ENCODE data around the gene PVALEF.

Gene PVALEF

DNA sequence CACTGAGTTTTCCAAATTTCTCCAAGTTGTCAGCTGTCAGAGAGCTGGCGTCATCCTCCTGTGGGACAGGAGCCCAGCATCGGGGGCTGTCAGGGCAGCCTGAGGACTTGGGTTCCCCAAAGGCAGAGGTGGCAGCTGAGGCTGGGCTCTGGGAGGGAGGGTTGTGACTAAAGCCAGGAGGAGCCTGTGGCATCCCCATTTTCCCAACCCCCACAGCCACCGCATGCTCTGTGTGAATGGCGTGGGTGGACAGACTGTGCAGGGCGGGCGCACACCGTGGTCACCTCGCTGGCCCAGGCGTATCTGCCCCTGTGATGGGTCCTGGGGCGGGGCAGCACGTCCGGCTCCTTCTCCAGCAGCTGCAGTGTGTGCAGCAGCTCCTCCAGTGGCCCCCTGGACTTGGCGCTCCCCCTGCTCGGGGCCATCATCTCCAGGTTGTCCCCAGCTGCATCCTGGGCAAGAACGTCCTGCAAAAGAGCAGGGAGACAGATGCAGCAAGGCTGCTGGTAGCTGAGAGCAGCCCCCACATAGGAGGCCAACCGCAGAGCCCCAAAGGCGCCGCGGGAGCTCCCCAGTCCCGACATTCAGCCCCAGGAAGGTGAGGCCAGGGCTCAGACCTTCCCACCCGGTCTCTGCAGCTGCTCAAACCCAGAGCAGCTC is 32.7 kb downstream of the PVALEF start:
- no peak for DNase-seq (ENCODE audit: low read depth)

DNA sequence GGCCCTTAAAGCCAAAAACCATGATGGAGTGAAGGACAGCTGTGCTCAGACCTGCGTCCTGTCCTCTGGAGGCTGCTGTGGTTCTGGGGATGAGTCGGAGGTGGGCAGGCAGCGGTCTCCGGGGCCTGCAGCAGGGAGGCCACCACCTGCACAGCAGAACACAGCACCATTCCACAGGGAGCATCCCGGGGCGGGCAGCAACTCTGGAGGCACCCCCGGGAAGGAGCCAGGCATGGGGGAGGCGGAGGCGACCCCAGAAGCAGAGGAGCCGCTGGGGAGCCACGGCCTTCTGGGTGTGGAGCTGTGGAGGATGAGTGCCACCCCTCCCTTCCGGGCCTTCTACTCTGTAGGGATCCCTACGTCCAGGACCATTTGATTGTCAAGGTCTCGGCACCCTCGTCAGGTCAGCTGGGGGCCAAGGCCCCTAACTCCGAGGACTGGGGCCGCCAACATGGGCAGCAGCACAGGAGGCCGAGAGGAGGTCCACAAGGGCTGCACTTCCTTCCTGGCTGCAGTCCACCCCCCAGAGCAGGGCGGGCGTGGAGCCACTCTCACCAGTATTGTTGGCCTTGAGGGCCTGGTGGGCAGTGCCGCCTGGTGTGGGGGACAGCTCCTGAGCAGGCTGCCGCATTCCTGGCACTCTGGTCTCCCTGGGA is 33.6 kb downstream of the PVALEF start:
- DNase-seq (ENCODE audit: low read depth) = no peak

DNA sequence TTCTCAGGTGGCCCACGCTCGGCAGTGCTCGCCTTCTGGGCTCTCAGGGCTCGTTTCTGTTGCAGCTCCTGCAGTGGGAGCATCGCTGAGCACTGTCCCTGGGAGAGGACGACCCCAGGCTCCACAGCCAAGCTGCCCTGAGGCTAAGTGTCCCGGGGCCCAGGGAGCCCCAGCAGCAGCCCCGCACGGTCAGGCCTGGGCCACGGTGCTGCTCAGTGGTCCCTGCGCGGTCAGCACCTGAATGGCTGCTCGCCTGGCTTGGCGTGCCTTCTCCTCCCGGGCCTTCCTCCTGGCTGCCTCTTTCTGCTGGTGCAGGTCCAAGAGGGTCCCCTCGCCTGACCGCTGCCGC is 34.1 kb downstream of the PVALEF start:
- DNase-seq (ENCODE audit: low read depth) = no peak

DNA sequence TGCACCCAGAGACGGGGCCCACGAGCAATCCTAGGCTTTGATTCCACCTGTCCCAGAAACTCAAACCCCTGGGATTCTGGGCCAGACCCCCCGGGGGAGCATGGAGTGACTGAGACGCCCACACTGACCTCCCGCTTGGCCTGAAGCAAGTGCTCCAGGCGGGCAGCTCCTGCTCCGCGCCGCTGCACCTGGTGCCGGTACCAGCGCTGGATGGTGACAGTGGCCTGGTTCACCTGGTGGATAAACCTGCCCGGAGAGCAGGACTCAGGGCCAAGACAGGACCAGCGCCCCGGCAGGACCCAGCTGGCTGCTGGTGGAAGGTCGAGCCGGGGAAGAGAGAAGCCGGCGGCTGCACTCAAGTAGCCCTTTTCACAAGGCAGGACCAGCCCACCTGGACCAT is 34.9 kb downstream of the PVALEF start:
- no peak for DNase-seq (ENCODE audit: low read depth)

DNA sequence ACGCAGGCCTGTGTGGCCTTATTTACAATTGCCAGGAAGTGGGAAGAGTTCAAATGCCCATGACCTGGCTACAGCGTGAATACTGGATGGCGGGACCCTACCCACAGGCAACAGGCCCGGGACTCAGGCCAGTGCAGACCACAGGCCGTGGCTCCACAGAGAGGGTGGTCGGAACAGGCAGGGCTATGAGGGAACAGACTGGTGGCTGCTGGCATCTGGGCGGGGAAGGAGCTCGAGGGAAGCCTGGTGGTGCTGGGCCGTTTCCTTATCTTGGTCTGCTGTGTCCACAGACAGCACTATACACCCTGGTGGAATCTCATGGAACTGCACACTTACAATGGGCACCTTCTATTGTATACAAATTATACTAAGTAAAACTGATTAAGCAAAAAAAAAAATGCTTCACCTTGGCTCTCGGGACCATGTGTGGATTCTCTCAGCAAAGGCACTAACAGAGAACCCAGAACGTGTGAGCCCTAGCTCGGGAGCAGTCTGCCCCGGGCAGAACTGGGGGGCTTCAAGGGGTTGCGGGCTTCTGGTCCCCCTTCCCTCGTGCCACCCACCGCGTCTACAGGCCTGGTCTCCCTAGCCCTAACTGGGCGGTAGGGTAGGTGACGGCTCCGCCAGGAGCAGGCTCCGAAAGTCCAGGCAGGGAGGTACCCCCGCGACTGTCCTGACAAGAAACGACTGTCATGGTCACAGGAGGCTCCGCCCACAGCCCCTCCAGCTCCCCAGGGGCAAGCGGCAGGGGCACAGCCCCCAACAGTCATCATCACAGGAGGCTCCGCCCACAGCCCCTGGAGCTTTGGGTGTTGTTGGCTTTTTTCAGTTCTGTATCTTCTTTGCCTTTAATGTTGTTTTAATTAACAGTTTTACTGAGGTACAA is 35.6 kb downstream of the PVALEF start:
- peak; percentile 8 for DNase-seq (ENCODE audit: low read depth)

DNA sequence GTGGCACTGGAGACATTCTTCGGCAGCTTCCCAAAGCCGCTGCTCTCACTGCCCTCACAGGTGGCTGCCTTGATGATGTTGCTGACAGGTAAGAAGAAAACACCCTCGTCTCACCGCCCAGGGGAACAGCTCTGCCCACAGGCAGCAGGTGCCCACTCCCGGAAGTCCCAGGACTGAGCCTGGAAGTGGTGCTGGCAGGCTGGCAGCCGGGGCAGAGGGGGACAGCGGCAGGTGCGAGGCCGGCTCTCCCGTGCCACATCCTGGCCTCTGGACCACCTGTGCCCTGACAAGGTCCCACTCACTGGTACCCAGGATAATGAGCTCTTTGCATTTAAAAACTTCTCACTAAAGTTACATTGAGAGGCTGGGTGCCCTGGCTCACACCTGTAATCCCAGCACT is 37.0 kb downstream of the PVALEF start:
- DNase-seq (ENCODE audit: low read depth) = no peak

DNA sequence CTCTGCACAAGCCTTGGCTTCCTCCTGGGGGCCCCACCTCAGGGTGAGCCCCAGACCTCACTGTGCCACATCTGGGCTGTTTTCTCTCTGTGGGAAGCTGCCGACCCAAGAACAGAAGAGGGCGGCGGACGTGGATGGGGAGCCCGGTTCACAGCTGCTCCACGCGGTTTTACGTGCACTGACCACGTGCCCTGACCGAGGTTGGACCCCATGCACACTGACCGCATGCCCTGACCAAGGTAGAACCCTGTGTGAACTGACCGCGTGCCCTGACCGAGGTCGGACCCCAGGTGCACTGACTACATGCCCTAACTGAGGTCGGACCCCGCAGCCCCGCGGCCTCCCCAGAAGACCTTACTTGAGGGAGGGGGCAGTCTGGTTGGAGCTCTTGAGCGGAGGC is 37.8 kb downstream of the PVALEF start:
- DNase-seq (ENCODE audit: low read depth) = no peak

DNA sequence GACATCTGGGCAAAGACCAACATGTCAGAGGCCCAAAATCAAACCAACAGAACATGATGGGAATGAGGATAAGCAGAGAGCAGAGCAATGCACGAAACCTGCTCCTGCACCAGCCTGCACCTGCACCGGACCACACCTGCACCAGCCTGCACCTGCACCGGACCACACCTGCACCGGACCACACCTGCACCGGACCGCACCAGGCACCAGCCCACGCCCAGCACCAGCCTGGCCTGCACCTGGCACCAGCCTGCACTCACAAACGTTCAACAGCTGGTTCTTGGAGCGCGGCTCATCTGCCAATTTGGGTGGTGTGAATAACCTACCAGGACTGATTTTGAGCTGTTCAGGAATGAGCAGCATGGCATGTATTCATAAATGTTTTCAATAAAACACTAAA is 39.3 kb downstream of the PVALEF start:
- no peak for DNase-seq (ENCODE audit: low read depth)

DNA sequence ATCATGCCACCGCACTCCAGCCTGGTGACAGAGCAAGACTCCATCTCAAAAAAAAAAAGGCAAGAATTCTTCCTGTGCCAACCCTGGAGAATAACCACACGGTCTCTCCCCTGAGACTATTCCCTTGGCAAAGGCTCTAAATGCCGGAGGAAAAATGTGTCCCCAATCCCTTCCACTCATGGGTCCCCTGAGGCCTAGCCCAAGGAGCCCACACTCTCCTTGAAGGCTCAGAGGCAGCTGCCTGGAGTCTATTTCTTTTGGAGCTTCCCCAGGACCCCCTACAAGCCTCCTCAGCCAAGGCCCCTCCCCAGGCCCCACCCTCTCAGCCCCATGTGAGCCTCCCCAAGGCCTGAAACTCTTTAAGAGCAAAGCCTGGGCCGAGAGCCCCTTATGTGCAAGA is 40.9 kb downstream of the PVALEF start:
- DNase-seq (ENCODE audit: low read depth) = no peak

DNA sequence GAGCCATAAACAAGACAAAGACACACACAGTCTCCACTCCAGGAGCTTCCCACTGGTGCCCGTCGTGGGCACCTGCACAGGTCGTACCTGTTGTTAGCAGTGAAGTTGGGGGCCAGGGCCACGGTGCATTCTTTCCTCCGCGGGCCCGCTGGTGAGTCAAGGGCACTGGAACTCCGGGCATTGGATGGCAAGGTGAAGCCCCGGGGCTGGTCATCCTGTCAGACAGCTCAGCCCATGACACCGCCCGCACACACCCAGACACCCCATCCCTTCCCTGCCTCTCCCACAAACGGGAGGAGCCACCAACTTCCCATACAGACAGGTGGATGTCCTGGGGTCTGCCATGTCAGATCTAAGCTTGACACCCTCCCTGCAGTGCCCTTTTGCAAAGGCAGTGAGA is 41.4 kb downstream of the PVALEF start:
- DNase-seq (ENCODE audit: low read depth) = no peak

DNA sequence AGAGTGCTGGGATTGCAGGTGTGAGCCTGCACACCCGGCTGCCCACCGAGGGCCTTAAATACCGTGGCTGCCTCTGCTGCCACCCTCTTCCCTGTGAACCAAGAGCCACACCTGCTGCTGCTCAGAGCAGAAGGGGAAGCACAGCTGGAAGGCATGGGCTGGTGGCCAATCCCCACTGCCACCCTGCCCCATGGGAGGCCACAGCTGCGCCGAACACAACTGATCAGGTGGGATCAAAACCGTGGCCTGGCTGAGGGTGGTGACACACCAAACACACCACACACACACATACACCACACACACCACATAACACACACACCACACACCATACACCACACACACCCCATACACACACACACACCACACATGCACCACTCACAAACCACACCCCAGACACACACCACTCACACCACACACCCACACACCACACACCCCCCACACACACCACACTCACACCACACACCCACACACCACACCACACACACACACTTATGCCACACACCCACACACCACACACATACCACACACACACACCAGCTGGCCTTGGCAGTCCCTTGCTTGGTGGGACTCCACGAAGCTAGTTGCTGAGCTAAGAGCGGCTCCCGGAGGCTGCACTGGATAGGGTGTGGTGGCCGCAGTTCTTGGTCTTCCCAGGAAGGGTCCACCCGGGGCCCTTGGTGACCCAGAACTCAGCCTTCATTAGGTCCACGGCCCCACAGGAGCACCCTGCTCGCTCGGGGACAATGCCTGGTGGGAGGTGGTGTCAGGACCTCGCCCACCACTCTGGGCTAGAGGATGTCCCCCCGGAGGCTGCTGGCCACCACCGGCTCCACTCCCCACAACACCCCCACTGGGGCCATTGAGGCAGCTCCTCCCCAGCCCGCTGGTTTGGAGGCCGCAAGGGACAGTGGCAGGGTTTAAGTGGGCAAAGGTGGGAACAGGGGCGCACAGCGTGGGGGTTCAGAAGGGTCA is 42.6 kb downstream of the PVALEF start:
- no peak for DNase-seq (ENCODE audit: low read depth)

DNA sequence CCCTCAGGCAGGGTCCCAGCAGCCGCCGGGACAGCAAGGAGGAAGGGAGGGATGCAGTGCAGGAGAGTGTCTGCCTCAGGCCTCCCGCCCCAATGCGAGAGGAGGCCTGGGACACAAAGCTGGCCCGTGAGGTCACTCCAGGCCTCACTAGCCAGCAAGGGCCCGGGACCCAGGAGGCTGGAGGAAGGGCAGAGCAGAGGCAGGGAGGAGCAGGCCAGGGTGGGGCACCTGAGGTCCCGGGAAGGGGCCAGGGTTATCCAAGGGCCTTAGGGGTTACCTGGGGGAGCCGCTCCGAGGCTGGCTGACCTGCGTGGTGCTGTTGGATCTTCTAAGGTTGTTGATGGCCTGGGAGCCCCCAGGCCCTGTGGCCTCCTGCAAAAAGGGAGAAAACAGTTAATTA is 43.3 kb downstream of the PVALEF start:
- DNase-seq (ENCODE audit: low read depth) = no peak

DNA sequence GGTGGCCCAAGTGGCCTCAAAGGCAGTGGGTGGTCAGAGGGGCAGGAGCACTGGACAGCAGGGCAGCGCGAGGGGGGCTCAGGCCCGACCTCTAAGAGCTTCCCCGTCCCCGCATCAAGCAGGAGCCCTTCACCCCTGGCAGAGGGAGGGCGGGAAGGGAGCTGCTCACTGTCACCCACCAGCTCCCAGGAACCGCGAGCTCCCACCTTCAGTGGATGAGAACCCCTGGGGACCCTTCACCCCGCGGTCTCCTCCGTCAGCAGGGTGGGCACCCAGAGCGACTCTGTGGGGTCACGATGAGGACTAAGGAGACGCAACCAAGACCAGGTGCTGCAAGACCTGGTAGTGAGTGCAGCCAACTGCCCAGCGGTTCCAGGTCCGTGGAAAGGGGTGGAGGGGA is 43.8 kb downstream of the PVALEF start:
- DNase-seq (ENCODE audit: low read depth) = no peak

DNA sequence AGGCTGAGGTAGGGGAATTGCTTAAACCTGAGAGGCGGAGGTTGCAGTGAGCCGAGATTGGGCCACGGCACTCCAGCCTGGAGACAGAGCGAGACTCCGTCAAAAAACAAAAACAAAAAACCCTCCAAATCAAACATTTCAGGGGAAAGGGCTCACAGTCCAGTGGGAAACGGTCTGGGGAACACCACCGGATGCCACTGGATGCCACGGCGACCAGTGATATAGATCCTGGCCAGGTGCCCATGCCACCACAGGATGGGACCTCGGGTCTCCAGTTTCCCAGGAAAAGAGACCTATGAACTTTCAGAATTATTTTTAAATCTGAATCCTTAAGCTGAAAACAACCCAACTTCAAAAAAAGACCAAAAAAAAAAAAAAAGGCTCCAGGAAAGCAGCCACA is 45.2 kb downstream of the PVALEF start:
- DNase-seq (ENCODE audit: low read depth) = no peak

DNA sequence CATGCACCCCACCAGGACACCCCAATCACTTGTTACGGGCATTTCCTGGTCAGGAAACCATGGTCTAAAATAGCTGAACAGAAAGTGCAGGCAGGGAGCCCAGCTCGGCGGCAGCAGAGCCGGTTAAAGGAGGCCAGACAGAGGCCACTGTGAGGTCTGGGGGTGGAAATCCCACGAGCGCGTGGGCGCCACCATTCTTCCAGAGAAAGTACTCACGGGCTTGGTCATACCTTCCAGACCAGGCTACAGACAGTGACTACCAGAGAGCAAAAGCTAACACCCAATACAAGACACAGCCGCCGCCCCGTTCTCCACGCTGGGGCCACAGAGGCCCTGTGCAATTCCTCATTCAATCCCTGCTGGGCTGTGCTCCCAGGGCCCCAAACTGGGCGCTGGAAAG is 45.6 kb downstream of the PVALEF start:
- DNase-seq (ENCODE audit: low read depth) = no peak

DNA sequence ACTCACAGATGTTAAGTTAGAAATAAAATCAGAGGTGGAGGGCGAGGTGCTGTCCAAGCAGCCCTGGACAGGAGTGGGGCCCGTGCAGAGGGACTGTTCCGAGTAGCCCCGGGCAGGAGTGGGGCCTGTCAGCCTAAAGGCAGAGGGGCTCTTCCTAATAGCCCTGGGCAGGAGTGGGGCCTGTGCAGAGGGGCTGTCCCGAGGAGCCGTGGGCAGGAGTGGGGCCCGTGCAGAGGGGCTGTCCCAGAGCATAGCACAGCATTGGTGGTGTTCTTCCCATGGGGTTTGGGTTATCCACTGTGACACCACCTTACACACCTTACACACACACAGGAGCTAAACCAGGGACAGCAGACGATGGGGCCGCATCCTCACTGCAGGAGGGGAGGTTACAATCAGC is 47.1 kb downstream of the PVALEF start:
- DNase-seq (ENCODE audit: low read depth) = no peak

DNA sequence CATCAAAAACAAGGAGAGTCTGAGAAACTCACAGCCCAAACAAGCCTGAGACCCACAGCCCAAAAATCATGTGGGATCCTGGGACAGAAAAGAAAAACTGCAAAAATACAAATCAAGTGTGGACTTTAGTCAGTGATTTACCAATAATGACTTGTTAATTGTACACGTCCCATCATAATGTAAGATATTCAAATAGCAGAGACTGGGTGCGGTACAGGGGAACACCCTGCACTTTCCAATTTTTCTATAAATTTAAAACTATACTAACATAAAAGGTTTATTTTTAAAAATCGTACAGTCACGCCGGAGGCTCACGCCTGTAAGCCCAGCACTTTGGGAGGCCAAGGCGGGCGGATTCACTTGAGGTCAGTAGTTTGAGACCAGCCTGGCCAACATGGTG is 48.7 kb downstream of the PVALEF start:
- no peak for DNase-seq (ENCODE audit: low read depth)

DNA sequence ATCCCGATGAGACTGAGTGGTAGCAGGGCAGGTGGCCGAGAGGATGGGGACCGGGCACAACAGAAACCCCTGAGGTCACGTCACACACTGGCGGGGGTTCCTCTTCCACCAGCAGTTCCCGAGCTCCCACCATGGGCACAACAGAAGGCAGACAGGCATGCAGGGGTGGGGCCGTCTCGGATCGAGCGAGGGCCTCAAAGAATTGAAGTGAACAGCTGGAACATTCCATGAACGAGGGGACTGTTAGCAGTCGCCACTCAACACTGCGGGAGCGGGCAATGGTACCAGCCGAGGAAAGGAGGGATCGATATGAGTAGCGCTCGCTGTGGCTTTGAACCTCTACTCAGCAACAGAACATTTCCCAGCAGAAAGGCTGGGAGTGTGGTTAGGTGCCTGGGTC is 52.2 kb downstream of the PVALEF start:
- DNase-seq (ENCODE audit: low read depth) = no peak

DNA sequence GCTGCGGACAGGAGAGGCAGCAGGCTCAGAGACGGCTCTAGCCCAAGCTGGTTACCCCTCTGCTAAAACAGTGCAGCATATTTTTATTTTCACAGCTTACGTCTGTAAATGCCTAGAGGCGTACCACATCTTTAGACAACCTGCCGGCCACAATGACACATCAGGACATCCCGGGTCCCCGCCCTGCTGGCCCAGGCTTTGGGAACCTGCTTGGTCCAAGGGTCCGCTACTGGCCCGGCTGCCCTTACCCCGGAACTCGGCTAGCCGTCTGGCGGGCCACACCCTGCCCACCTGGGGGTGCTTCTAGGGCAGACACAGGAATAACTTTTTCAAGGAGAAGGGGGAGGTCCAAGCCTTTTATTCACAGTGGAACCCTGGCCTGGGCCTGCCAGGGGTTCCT is 53.2 kb downstream of the PVALEF start:
- DNase-seq (ENCODE audit: low read depth) = no peak

DNA sequence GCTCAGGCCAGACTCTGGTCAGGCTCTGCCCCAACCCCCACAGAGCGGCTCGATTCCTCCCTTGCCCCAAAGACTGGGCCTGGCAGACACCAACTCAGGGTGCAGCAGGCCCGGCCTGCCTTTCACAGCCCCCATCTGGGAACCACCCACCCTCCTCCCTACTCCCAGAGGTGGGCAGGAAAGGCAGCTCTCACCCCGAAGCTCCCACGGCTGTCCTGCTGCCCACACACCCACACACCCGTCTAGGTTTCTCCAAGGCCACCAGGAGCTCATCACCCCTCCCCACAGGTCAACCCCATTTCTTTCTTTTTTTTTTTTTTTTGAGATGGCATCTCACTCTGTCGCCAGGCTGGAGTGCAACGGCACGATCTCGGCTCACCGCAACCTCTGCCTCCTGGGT is 53.7 kb downstream of the PVALEF start:
- no peak for DNase-seq (ENCODE audit: low read depth)

DNA sequence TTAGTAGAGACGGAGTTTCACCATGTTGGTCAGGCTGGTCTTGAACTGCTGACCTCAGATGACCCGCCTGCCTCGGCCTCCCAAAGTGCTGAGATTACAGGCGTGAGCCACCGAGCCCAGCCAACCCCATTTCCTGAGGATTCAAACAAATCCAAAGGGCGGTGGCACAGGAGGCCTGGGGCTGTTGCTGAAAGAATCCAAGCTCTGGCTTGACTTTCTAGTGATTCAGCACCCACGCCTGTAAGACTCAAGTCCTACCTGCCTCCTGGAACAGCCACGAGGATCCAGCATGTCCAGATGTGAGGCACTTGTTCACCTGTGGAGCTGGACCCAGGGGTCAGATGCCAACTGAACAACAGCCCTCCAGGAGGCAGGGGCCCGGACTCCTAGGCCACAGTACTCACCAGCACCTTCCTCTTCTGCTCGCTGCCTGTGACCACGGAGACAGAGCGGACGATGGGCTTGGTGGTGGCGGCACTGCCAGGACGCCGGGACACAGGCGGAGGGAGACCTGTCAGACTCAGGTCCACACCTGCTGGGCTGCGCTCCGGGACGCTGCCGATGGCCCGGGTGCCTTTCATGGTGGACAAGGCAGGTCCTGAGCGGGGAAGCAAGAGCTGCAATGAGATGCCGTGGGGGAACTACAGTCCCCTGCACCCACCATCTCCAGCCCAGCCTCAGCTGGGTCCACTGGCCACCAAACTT is 54.3 kb downstream of the PVALEF start:
- DNase-seq (ENCODE audit: low read depth) = no peak
